Measurements from ENCODE around the gene PANK4. TPM values are rescaled to one million over a fixed set of nuclear protein-coding genes. Genes with fewer than 3 reads are reported as not detected.

Gene PANK4
- polyA plus RNA-seq, 3 donors from 2014 or later, result 9.1 to 23.3 (median 9.8) TPM

GRCh38 chr1:2479618-2480017 is 46.8 kb downstream of the PANK4 start:
- Mint-ChIP-seq H3K4me3 (no peak overlapping the region), H3K27ac (no peak overlapping the region), H3K36me3 (no peaks in the 10 kb centered on the region), H3K4me1 (peaks cover 5 to 7% of the 10 kb centered on the region in 2 donors), H3K27me3 (ENCODE audit: low read depth in 3 of 3) (no peaks in the 10 kb centered on the region), H3K9me3 (no peaks in the 10 kb centered on the region)
- DNase-seq, result no peak

- Mint-ChIP-seq H3K4me3 (no peak overlapping the region), H3K27ac (no peak overlapping the region), H3K4me1 (peaks cover 3 to 5% of the 10 kb centered on the region in 2 donors), H3K36me3 (no peaks in the 10 kb centered on the region), H3K27me3 (ENCODE audit: low read depth in 3 of 3) (no peaks in the 10 kb centered on the region), H3K9me3 (no peaks in the 10 kb centered on the region)
- no peak for DNase-seq
These were observed 47.2 kb downstream of the PANK4 start for GRCh38 chr1:2479186-2479585.

- H3K27me3 Mint-ChIP-seq (ENCODE audit: low read depth in 3 of 3), result no peaks in the 10 kb centered on the region
- H3K27ac Mint-ChIP-seq, result no peak overlapping the region
- no peak overlapping the region for H3K4me3 Mint-ChIP-seq
- no peaks in the 10 kb centered on the region for H3K4me1 Mint-ChIP-seq
- H3K36me3 Mint-ChIP-seq, result no peaks in the 10 kb centered on the region
- DNase-seq, result no peak
- H3K9me3 Mint-ChIP-seq, result no peaks in the 10 kb centered on the region
These were observed 48.5 kb downstream of the PANK4 start for GRCh38 chr1:2477791-2478499.

GRCh38 chr1:2477309-2477708 is 49.1 kb downstream of the PANK4 start:
- Mint-ChIP-seq H3K9me3 (no peaks in the 10 kb centered on the region), H3K27ac (no peak overlapping the region), H3K36me3 (no peaks in the 10 kb centered on the region), H3K4me3 (no peak overlapping the region), H3K27me3 (ENCODE audit: low read depth in 3 of 3) (no peaks in the 10 kb centered on the region), H3K4me1 (no peaks in the 10 kb centered on the region)
- no peak for DNase-seq

GRCh38 chr1:2476061-2476999 is 50.1 kb downstream of the PANK4 start, which contains the start of gene PLCH2:
PLCH2 (plus strand) TSS chr1:2476289; CDS start chr1:2476589, 300 bp downstream.
- Mint-ChIP-seq H3K4me1 (no peaks in the 10 kb centered on the region), H3K27me3 (ENCODE audit: low read depth in 3 of 3) (no peaks in the 10 kb centered on the region), H3K4me3 (no peak within 1 kb of the TSS), H3K27ac (no peak within 1 kb of the TSS), H3K36me3 (no peaks in the 10 kb centered on the region), H3K9me3 (no peaks in the 10 kb centered on the region)
- no peak for DNase-seq

GRCh38 chr1:2475571-2475970 is 50.8 kb downstream of the PANK4 start:
- Mint-ChIP-seq H3K36me3 (no peaks in the 10 kb centered on the region), H3K9me3 (no peaks in the 10 kb centered on the region), H3K4me3 (no peak overlapping the region), H3K4me1 (no peaks in the 10 kb centered on the region), H3K27ac (no peak overlapping the region), H3K27me3 (ENCODE audit: low read depth in 3 of 3) (no peaks in the 10 kb centered on the region)
- DNase-seq, result no peak

- no peak overlapping the region for H3K4me3 Mint-ChIP-seq
- H3K36me3 Mint-ChIP-seq, result no peaks in the 10 kb centered on the region
- no peaks in the 10 kb centered on the region for H3K9me3 Mint-ChIP-seq
- no peak overlapping the region for H3K27ac Mint-ChIP-seq
- no peaks in the 10 kb centered on the region for H3K4me1 Mint-ChIP-seq
- no peak for DNase-seq
- no peaks in the 10 kb centered on the region for H3K27me3 Mint-ChIP-seq (ENCODE audit: low read depth in 3 of 3)
These were observed 51.4 kb downstream of the PANK4 start for GRCh38 chr1:2474933-2475371.

GRCh38 chr1:2474104-2474844 is 52.1 kb downstream of the PANK4 start:
- no peak overlapping the region for H3K4me3 Mint-ChIP-seq

GRCh38 chr1:2473198-2473597 is 53.2 kb downstream of the PANK4 start:
- Mint-ChIP-seq H3K9me3 (no peaks in the 10 kb centered on the region), H3K27ac (no peak overlapping the region), H3K4me1 (peaks cover 0 to 4% of the 10 kb centered on the region in 2 donors), H3K4me3 (no peak overlapping the region), H3K36me3 (no peaks in the 10 kb centered on the region), H3K27me3 (ENCODE audit: low read depth in 3 of 3) (peaks cover 0 to 5% (median 3%) of the 10 kb centered on the region in 3 donors)
- no peak for DNase-seq

More at GRCh38 chr1:2474104-2474844, 52.1 kb downstream of the PANK4 start:
- H3K4me1 Mint-ChIP-seq, result no peaks in the 10 kb centered on the region
- H3K27me3 Mint-ChIP-seq (ENCODE audit: low read depth in 3 of 3), result no peaks in the 10 kb centered on the region
- no peak for DNase-seq
- no peaks in the 10 kb centered on the region for H3K9me3 Mint-ChIP-seq
- H3K27ac Mint-ChIP-seq, result no peak overlapping the region
- H3K36me3 Mint-ChIP-seq, result no peaks in the 10 kb centered on the region

- Mint-ChIP-seq H3K4me1 (peaks cover 0 to 5% of the 10 kb centered on the region in 2 donors), H3K4me3 (no peak overlapping the region), H3K27me3 (ENCODE audit: low read depth in 3 of 3) (peaks cover 0 to 5% (median 3%) of the 10 kb centered on the region in 3 donors), H3K36me3 (no peaks in the 10 kb centered on the region), H3K27ac (no peak overlapping the region), H3K9me3 (no peaks in the 10 kb centered on the region)
- DNase-seq, result no peak
These were observed 53.7 kb downstream of the PANK4 start for GRCh38 chr1:2472561-2473177.

- no peak overlapping the region for H3K4me3 Mint-ChIP-seq
- H3K36me3 Mint-ChIP-seq, result no peaks in the 10 kb centered on the region
- no peak overlapping the region for H3K27ac Mint-ChIP-seq
- H3K9me3 Mint-ChIP-seq, result no peaks in the 10 kb centered on the region
- H3K4me1 Mint-ChIP-seq, result peaks cover 0 to 5% of the 10 kb centered on the region in 2 donors
- peaks cover 0 to 5% (median 3%) of the 10 kb centered on the region in 3 donors for H3K27me3 Mint-ChIP-seq (ENCODE audit: low read depth in 3 of 3)
- DNase-seq, result no peak
These were observed 54.3 kb downstream of the PANK4 start for GRCh38 chr1:2472109-2472508.

GRCh38 chr1:2471587-2472001 is 54.8 kb downstream of the PANK4 start:
- H3K27ac Mint-ChIP-seq, result no peak overlapping the region
- H3K27me3 Mint-ChIP-seq (ENCODE audit: low read depth in 3 of 3), result peaks cover 0 to 5% (median 3%) of the 10 kb centered on the region in 3 donors
- H3K4me3 Mint-ChIP-seq, result no peak overlapping the region
- H3K9me3 Mint-ChIP-seq, result no peaks in the 10 kb centered on the region
- peaks cover 0 to 7% of the 10 kb centered on the region in 2 donors for H3K4me1 Mint-ChIP-seq
- DNase-seq, result no peak
- H3K36me3 Mint-ChIP-seq, result no peaks in the 10 kb centered on the region

- no peak for DNase-seq
- H3K36me3 Mint-ChIP-seq, result no peaks in the 10 kb centered on the region
- no peaks in the 10 kb centered on the region for H3K9me3 Mint-ChIP-seq
- no peak overlapping the region for H3K27ac Mint-ChIP-seq
- H3K4me1 Mint-ChIP-seq, result peaks cover 0 to 9% of the 10 kb centered on the region in 2 donors
- no peak overlapping the region for H3K4me3 Mint-ChIP-seq
- peaks cover 0 to 5% (median 3%) of the 10 kb centered on the region in 3 donors for H3K27me3 Mint-ChIP-seq (ENCODE audit: low read depth in 3 of 3)
These were observed 55.3 kb downstream of the PANK4 start for GRCh38 chr1:2471159-2471471.
